Tibial nerve (tissue), 4 donors: ENCODE results near the gene ATP7B. TPM values are rescaled to one million over a fixed set of nuclear protein-coding genes. Genes with fewer than 3 reads are reported as not detected.

Source experiments
- DNase-seq, 2 donors: peaks; one replicate each; pipeline ENCODE4 v3.0.0-alpha.2; 2019; ENCODE audit warnings: low spot score in 2 of 2
- H3K27ac ChIP-seq, 4 donors: fragments of 200-600 bp; sonication (generic) in 3 of 4; one replicate each; pipeline ENCODE4 v1.5.1; 2017 to 2019; ENCODE audit warnings: mild to moderate bottlenecking in 1 of 4
- H3K27me3 ChIP-seq, 2 donors: fragments of 200-600 bp; sonication (generic) in 1 of 2; one replicate each; pipeline versions ENCODE4 v1.5.1 to v1.6.0; 2017 to 2019
- H3K36me3 ChIP-seq, 3 donors: fragments of 200-600 bp; sonication (generic); one replicate each; pipeline ENCODE4 v1.5.1; 2018 to 2019
- H3K4me1 ChIP-seq, 4 donors: fragments of 200-600 bp; sonication (generic) in 3 of 4; one replicate each; pipeline ENCODE4 v1.5.1; 2017 to 2019
- H3K4me3 ChIP-seq, 4 donors: fragments of 200-600 bp; sonication (generic) in 3 of 4; one replicate each; pipeline ENCODE4 v1.5.1; 2017 to 2019; ENCODE audit warnings: mild to moderate bottlenecking in 1 of 4, moderate library complexity in 1 of 4
- H3K9me3 ChIP-seq, 4 donors: fragments of 200-600 bp; sonication (generic) in 3 of 4; one replicate each; pipeline ENCODE4 v1.5.1; 2017 to 2019
- EP300 ChIP-seq, 2 donors: sonication (generic); formaldehyde crosslinking; IDR thresholded peaks; one replicate each; pipeline ENCODE4 v1.6.1; 2017; ENCODE audit warnings: antibody characterized with exemption in 2 of 2, mild to moderate bottlenecking in 1 of 2
- POLR2A ChIP-seq, 2 donors: fragments of 450-650 bp; IDR thresholded peaks; one replicate each; pipeline ENCODE4 v1.6.1; 2017; ENCODE audit warnings: antibody characterized with exemption in 2 of 2, mild to moderate bottlenecking in 2 of 2, moderate library complexity in 2 of 2
- WGBS, 2 donors: methylation state at CpG; one replicate each; pipeline ENCODE4 v1.1.5; 2018; 5-methylcytosine and 5-hydroxymethylcytosine counted together
- total RNA-seq, 4 donors: library from RNA; depleted of rRNA; stranded (reverse); fragments of >200 nt; gene quantifications; one replicate each; pipeline ENCODE4 v1.1.0, GENCODE V29; 2016
- TF ChIP-seq, protein P1 (sequence below), 5 experiments: fragments of 200-600 bp in 3 of 5; fragments of 450-650 bp in 2 of 5; sonication (generic) in 3 of 5; IDR thresholded peaks; one replicate each; pipeline ENCODE4 v1.5.1; 2016 to 2019; ENCODE audit warnings: antibody characterized with exemption in 5 of 5, mild to moderate bottlenecking in 3 of 5, moderate library complexity in 2 of 5

The ATP7B gene
- total RNA-seq, 4 donors from 2014 or later = 5.1 to 8.4 (median 6.7) TPM

- H3K4me3 ChIP-seq = no peak overlapping the region
- no peaks in the 10 kb centered on the region for H3K9me3 ChIP-seq
- H3K27ac ChIP-seq = no peak overlapping the region
- TF ChIP-seq, protein P1, sequence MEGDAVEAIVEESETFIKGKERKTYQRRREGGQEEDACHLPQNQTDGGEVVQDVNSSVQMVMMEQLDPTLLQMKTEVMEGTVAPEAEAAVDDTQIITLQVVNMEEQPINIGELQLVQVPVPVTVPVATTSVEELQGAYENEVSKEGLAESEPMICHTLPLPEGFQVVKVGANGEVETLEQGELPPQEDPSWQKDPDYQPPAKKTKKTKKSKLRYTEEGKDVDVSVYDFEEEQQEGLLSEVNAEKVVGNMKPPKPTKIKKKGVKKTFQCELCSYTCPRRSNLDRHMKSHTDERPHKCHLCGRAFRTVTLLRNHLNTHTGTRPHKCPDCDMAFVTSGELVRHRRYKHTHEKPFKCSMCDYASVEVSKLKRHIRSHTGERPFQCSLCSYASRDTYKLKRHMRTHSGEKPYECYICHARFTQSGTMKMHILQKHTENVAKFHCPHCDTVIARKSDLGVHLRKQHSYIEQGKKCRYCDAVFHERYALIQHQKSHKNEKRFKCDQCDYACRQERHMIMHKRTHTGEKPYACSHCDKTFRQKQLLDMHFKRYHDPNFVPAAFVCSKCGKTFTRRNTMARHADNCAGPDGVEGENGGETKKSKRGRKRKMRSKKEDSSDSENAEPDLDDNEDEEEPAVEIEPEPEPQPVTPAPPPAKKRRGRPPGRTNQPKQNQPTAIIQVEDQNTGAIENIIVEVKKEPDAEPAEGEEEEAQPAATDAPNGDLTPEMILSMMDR (IDR thresholded peaks at IDR 0.05) = no peak
- TF ChIP-seq POLR2A (IDR thresholded peaks at IDR 0.05) (no peak), EP300 (IDR thresholded peaks at IDR 0.05) (no peak)
- DNase-seq = no peak
- peaks cover 0 to 15% (median 0%) of the 10 kb centered on the region in 4 donors for H3K4me1 ChIP-seq
- no peaks in the 10 kb centered on the region for H3K27me3 ChIP-seq
- H3K36me3 ChIP-seq = no peaks in the 10 kb centered on the region
- WGBS, 2 donors = 70% methylated on average over 8 of the region's 8 CpGs
Measured at GRCh38 chr13:51997641-51998330, 13.5 kb downstream of the ATP7B start.

DNA sequence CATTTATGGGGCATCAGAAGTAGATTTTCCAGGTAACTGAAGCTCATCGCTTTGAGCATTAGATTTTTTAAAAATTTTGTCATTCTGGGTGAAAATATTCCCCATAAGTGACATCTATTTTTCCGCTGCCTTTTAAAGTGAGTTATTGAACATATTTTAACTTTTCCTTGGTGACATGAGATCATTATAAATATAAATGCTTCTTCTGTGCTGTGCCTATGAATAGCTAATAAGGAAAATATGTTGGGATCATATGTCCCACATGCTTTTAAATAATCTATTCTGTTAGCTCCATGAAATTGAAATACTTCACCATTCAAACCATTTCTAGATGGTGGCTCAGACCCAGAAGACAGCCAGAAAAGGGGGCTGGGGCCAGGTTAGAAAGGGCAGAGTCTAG, 14.1 kb downstream of the ATP7B start:
- H3K27me3 ChIP-seq = no peaks in the 10 kb centered on the region
- no peak for DNase-seq
- no peaks in the 10 kb centered on the region for H3K9me3 ChIP-seq
- no peak overlapping the region for H3K4me3 ChIP-seq
- 80 to 81% methylated on average over 2 of the region's 2 CpGs for WGBS, 2 donors
- H3K4me1 ChIP-seq = peaks cover 0 to 15% (median 0%) of the 10 kb centered on the region in 4 donors
- H3K36me3 ChIP-seq = no peaks in the 10 kb centered on the region
- no peak overlapping the region for H3K27ac ChIP-seq
- TF ChIP-seq, protein P1 (IDR thresholded peaks at IDR 0.05) = no peak
- TF ChIP-seq EP300 (IDR thresholded peaks at IDR 0.05) (no peak), POLR2A (IDR thresholded peaks at IDR 0.05) (no peak)

DNA sequence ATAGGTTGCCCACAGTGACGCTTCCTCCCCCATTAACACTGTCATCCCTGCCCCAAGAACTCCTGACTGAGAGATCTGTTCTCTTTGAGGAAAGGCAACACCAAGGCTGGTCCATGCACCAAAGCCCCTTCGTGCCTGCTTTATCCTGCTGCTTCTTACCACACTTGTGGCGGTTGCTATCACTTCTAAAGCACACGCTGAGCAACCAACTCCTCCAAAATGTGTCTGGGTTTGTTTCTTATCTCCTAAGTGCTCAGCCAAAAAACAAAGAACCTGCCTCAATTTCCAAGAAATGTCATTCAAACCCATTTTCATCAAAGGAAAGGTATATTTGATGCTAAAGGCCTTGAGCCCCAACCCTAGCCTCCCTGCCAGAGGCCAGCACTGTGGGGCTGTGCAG, 14.6 kb downstream of the ATP7B start:
- Histone ChIP-seq H3K4me1 (peaks cover 0 to 15% (median 0%) of the 10 kb centered on the region in 4 donors), H3K27me3 (no peaks in the 10 kb centered on the region), H3K9me3 (no peaks in the 10 kb centered on the region), H3K36me3 (no peaks in the 10 kb centered on the region), H3K27ac (no peak overlapping the region), H3K4me3 (no peak overlapping the region)
- TF ChIP-seq, protein P1 (IDR thresholded peaks at IDR 0.05) = no peak
- TF ChIP-seq POLR2A (IDR thresholded peaks at IDR 0.05) = no peak
- no peak for TF ChIP-seq EP300 (IDR thresholded peaks at IDR 0.05)
- no peak for DNase-seq
- WGBS, 2 donors = 95 to 96% methylated on average over 4 of the region's 4 CpGs

GRCh38 chr13:51995677-51996551, 15.3 kb downstream of the ATP7B start:
- no peak overlapping the region for H3K27ac ChIP-seq
- no peak for TF ChIP-seq POLR2A (IDR thresholded peaks at IDR 0.05)
- TF ChIP-seq, protein P1 (IDR thresholded peaks at IDR 0.05) = no peak
- no peak for TF ChIP-seq EP300 (IDR thresholded peaks at IDR 0.05)
- no peak for DNase-seq
- H3K27me3 ChIP-seq = no peaks in the 10 kb centered on the region
- no peak overlapping the region for H3K4me3 ChIP-seq
- H3K9me3 ChIP-seq = no peaks in the 10 kb centered on the region
- H3K4me1 ChIP-seq = peaks cover 0 to 15% (median 0%) of the 10 kb centered on the region in 4 donors
- WGBS, 2 donors = 40 to 46% methylated on average over 9 of the region's 9 CpGs
- no peaks in the 10 kb centered on the region for H3K36me3 ChIP-seq

DNA sequence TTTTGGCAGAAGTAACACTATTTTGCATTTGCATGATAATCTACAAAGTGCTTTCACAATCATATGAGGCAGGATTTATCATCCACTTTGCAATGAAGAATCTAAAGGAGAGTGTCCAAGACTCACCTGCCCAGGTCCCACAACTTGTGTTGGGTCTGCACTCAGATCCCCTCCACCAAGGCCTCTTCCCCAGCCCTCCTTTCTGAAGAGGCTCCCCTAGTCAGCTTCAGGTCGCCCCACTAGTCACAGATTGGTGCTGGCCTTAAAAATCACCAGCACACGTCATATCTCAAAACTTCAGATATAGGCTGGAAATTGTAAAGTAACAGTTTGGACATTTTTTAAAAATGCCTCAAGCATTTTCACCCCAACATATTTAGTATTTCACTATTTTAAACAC, 17.5 kb downstream of the ATP7B start:
- H3K4me1 ChIP-seq = peaks cover 0 to 15% (median 0%) of the 10 kb centered on the region in 4 donors
- TF ChIP-seq POLR2A (IDR thresholded peaks at IDR 0.05) (no peak), EP300 (IDR thresholded peaks at IDR 0.05) (no peak)
- TF ChIP-seq, protein P1 (IDR thresholded peaks at IDR 0.05) = no peak
- WGBS, 2 donors = 92 to 93% methylated on average over 2 of the region's 2 CpGs
- H3K27me3 ChIP-seq = no peaks in the 10 kb centered on the region
- no peaks in the 10 kb centered on the region for H3K9me3 ChIP-seq
- H3K27ac ChIP-seq = no peak overlapping the region
- no peak overlapping the region for H3K4me3 ChIP-seq
- no peaks in the 10 kb centered on the region for H3K36me3 ChIP-seq
- DNase-seq = no peak
